Left lung (tissue), 10 donors: ENCODE measurements around the gene CDKN1B. TPM values are rescaled to one million over a fixed set of nuclear protein-coding genes. Genes with fewer than 3 reads are reported as not detected.

Source experiments
- ATAC-seq: fragments of 200-7000 bp; cut with Tn5 transposase; one replicate; pipeline ENCODE4 v1.9.1; 2020; ENCODE audit warnings: moderate library complexity
- DNase-seq, 4 donors: peaks; one replicate each; pipeline ENCODE4 v3.0.0-alpha.2; 2013 to 2020
- H3K27ac ChIP-seq, 2 donors: fragments of 200-600 bp; sonication (generic) in 1 of 2; one replicate each; pipeline versions ENCODE4 v1.5.0 to v1.8.0; 2020 to 2021
- H3K27me3 ChIP-seq, 2 donors: fragments of 200-600 bp; sonication (generic) in 1 of 2; one replicate each; pipeline versions ENCODE4 v1.5.0 to v1.8.0; 2020 to 2021
- H3K36me3 ChIP-seq, 2 donors: fragments of 200-600 bp; sonication (generic) in 1 of 2; one replicate each; pipeline versions ENCODE4 v1.5.0 to v1.8.0; 2020 to 2021
- H3K4me1 ChIP-seq, 2 donors: fragments of 200-600 bp; one replicate each; pipeline ENCODE4 v1.8.0; 2021
- H3K4me3 ChIP-seq, 2 donors: fragments of 200-600 bp; sonication (generic) in 1 of 2; one replicate each; pipeline versions ENCODE4 v1.5.0 to v1.8.0; 2020 to 2021; ENCODE audit warnings: mild to moderate bottlenecking in 1 of 2
- H3K9me3 ChIP-seq, 2 donors: fragments of 200-600 bp; sonication (generic) in 1 of 2; one replicate each; pipeline versions ENCODE4 v1.5.0 to v1.8.0; 2020 to 2021
- CTCF ChIP-seq, 2 donors: fragments of 200-600 bp; sonication (generic) in 1 of 2; IDR thresholded peaks; one replicate each; pipeline versions ENCODE4 v1.5.0 to v1.8.0; 2021; ENCODE audit warnings: antibody characterized with exemption in 2 of 2
- intact Hi-C, 2 donors: fragments of 100-400 bp; cut with DNase I; formaldehyde crosslinking; loops; one replicate each; pipeline versions ENCODE4 v1.11.2 to v1.14.2; 2022
- polyA plus RNA-seq, 6 donors: library from polyadenylated mRNA; unstranded; fragments of 120-200 nt; gene quantifications; one replicate each; pipeline ENCODE4 v1.2.1, GENCODE V29; 2013; ENCODE audit not compliant: insufficient read length in 6 of 6
- total RNA-seq, 2 donors: library from RNA; stranded (reverse); fragmentation: NEBNext Ultra II Directional; extraction: Animal tissue kit (Norgen Biotek cat#: 25700); gene quantifications; one replicate each; pipeline ENCODE4 v1.2.1, GENCODE V29; 2021
- donor health status: DM: no; HTN: yes; CAD: no.
- donor health status: DM: no; HTN: no; CAD: no.

CDKN1B gene
- total and polyA plus RNA-seq, 8 donors = 36.8 to 73.6 (median 65.8) TPM

GRCh38 chr12:12723681-12724420 lies 6.7 kb downstream of the CDKN1B start:
- TF ChIP-seq CTCF (IDR thresholded peaks at IDR 0.05) = no peak
- Histone ChIP-seq H3K9me3 (no peaks in the 10 kb centered on the region), H3K27ac (peak overlapping the region; percentile 99 to 100), H3K4me3 (peak overlapping the region; percentile 71 to 90), H3K36me3 (peaks cover 0 to 24% of the 10 kb centered on the region in 2 donors), H3K27me3 (no peaks in the 10 kb centered on the region), H3K4me1 (peaks cover 15 to 60% of the 10 kb centered on the region in 2 donors)
- intact Hi-C loops = no loop called here
- ATAC-seq (peak; percentile 14), DNase-seq (peak in 2 of 4 donors; percentile 49 to 84)

- Histone ChIP-seq H3K36me3 (peaks cover 0 to 24% of the 10 kb centered on the region in 2 donors), H3K27ac (peak overlapping the region; percentile 99 to 100), H3K27me3 (no peaks in the 10 kb centered on the region), H3K9me3 (no peaks in the 10 kb centered on the region), H3K4me1 (peaks cover 15 to 56% of the 10 kb centered on the region in 2 donors), H3K4me3 (peak overlapping the region; percentile 71 to 90)
- DNase-seq = peak in 2 of 4 donors; percentile 34 to 87
- no peak for TF ChIP-seq CTCF (IDR thresholded peaks at IDR 0.05)
- intact Hi-C loops = no loop called here
- peak; percentile 7 for ATAC-seq
Measured at GRCh38 chr12:12724421-12725085, 7.4 kb downstream of the CDKN1B start.

GRCh38 chr12:12725086-12725955 lies 8.2 kb downstream of the CDKN1B start:
- intact Hi-C loops = no loop called here
- peak; percentile 95 to 98 (median 97) for DNase-seq

GRCh38 chr12:12725956-12726554 lies 8.9 kb downstream of the CDKN1B start:
- H3K27me3 ChIP-seq = no peaks in the 10 kb centered on the region
- DNase-seq (no peak), ATAC-seq (no peak)
- no peaks in the 10 kb centered on the region for H3K9me3 ChIP-seq
- H3K27ac ChIP-seq = peak overlapping the region; percentile 99 to 100
- peaks cover under 1 to 41% of the 10 kb centered on the region in 2 donors for H3K4me1 ChIP-seq
- intact Hi-C loops = no loop called here
- TF ChIP-seq CTCF (IDR thresholded peaks at IDR 0.05) = no peak
- peaks cover 0 to 12% of the 10 kb centered on the region in 2 donors for H3K36me3 ChIP-seq
- peak overlapping the region; percentile 71 to 90 for H3K4me3 ChIP-seq

More at GRCh38 chr12:12725086-12725955, 8.2 kb downstream of the CDKN1B start:
- no peak for TF ChIP-seq CTCF (IDR thresholded peaks at IDR 0.05)
- peak overlapping the region; percentile 99 to 100 for H3K27ac ChIP-seq
- H3K27me3 ChIP-seq = no peaks in the 10 kb centered on the region
- H3K4me3 ChIP-seq = peak overlapping the region; percentile 71 to 90
- H3K9me3 ChIP-seq = no peaks in the 10 kb centered on the region
- ATAC-seq = peak; percentile 76
- peaks cover 8 to 48% of the 10 kb centered on the region in 2 donors for H3K4me1 ChIP-seq
- peaks cover 0 to 18% of the 10 kb centered on the region in 2 donors for H3K36me3 ChIP-seq
